DMS153 (cell line): ENCODE measurements around the gene CHST6.
"Not testable (repeated sequence)": the region's sequence is repeated elsewhere in the genome, so short reads cannot be mapped to it uniquely, and the experiment has no call there.

ENCODE experiments used
- DNase-seq: peaks from one replicate; lab custom pipeline; 2025; lab: John Stamatoyannopoulos, UW

The CHST6 gene

GRCh38 chr16:75433732-75434413 is 61.4 kb downstream of the CHST6 start:
- peak; percentile 82 for DNase-seq

GRCh38 chr16:75432828-75433731 is 62.2 kb downstream of the CHST6 start, which contains the start of gene CFDP1:
TSS of gene CFDP1 (minus strand) at chr16:75433503. CDS start at chr16:75433352, 151 bp downstream.
- peak; percentile 87 for DNase-seq

- DNase-seq: no peak
Observed at GRCh38 chr16:75429621-75430403, 65.4 kb downstream of the CHST6 start.

- not testable (repeated sequence) for DNase-seq
Observed at GRCh38 chr16:75426524-75426923, 68.7 kb downstream of the CHST6 start.

GRCh38 chr16:75424105-75424762 is 71.0 kb downstream of the CHST6 start:
- DNase-seq: not testable (repeated sequence)

GRCh38 chr16:75423723-75424104 is 71.5 kb downstream of the CHST6 start:
- no peak for DNase-seq
